Fibroblast of lung (primary cell): ENCODE results near the gene RGS2.

Experiments used
- EZH2 ChIP-seq: IDR thresholded peaks from 2 replicates; pipeline ENCODE4 v1.5.1; 2012; ENCODE audit warnings: low read length, control low read depth, mild to moderate bottlenecking; ENCODE audit errors: missing control alignments
- TF ChIP-seq, protein P1 (sequence below), 2 donors: IDR thresholded peaks in 1 of 2; conservative IDR thresholded peaks in 1 of 2; 1 replicate in 1 of 2; 2 replicates in 1 of 2; pipeline ENCODE4 v1.5.1; 2011 to 2012; ENCODE audit warnings: low read length in 2 of 2, control low read depth in 1 of 2, inconsistent platforms in 1 of 2, low read depth in 1 of 2, mild to moderate bottlenecking in 1 of 2

DNA sequence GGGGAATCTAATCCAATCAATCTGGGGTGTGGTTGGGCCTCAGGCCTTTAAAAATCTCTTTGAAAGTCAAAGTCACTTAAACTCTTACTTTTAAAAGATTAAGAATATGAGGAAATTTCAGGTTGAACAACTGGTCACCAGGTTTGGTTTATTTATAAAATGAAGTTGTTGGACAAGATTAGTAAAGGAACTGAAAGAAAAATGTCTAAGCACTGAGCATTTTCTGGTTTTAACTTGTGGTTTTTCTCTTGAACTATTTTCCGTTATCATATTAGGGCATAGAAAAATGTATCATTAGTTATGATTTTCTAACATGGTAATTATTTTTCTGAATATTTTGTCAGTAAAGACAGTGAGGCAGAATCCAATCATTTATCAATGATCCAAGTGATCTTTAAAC lies 49.6 kb downstream of the RGS2 start:
- TF ChIP-seq, protein P1, sequence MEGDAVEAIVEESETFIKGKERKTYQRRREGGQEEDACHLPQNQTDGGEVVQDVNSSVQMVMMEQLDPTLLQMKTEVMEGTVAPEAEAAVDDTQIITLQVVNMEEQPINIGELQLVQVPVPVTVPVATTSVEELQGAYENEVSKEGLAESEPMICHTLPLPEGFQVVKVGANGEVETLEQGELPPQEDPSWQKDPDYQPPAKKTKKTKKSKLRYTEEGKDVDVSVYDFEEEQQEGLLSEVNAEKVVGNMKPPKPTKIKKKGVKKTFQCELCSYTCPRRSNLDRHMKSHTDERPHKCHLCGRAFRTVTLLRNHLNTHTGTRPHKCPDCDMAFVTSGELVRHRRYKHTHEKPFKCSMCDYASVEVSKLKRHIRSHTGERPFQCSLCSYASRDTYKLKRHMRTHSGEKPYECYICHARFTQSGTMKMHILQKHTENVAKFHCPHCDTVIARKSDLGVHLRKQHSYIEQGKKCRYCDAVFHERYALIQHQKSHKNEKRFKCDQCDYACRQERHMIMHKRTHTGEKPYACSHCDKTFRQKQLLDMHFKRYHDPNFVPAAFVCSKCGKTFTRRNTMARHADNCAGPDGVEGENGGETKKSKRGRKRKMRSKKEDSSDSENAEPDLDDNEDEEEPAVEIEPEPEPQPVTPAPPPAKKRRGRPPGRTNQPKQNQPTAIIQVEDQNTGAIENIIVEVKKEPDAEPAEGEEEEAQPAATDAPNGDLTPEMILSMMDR (conservative IDR thresholded peaks at IDR 0.05 in 1 of 2, IDR thresholded peaks at IDR 0.05 in 1 of 2; ENCODE audit: low read depth in 1 of 2, low read length in 2 of 2): no peak
- no peak for TF ChIP-seq EZH2
